Left lung (tissue), 10 donors: ENCODE measurements around the gene TRAPPC11. TPM values are rescaled to one million over a fixed set of nuclear protein-coding genes. Genes with fewer than 3 reads are reported as not detected.

Experiments
- ATAC-seq: fragments of 200-7000 bp; cut with Tn5 transposase; one replicate; pipeline ENCODE4 v1.9.1; 2020; ENCODE audit warnings: moderate library complexity
- DNase-seq, 4 donors: peaks; one replicate each; pipeline ENCODE4 v3.0.0-alpha.2; 2013 to 2020
- H3K27ac ChIP-seq, 2 donors: fragments of 200-600 bp; sonication (generic) in 1 of 2; one replicate each; pipeline versions ENCODE4 v1.5.0 to v1.8.0; 2020 to 2021
- H3K27me3 ChIP-seq, 2 donors: fragments of 200-600 bp; sonication (generic) in 1 of 2; one replicate each; pipeline versions ENCODE4 v1.5.0 to v1.8.0; 2020 to 2021
- H3K36me3 ChIP-seq, 2 donors: fragments of 200-600 bp; sonication (generic) in 1 of 2; one replicate each; pipeline versions ENCODE4 v1.5.0 to v1.8.0; 2020 to 2021
- H3K4me1 ChIP-seq, 2 donors: fragments of 200-600 bp; one replicate each; pipeline ENCODE4 v1.8.0; 2021
- H3K4me3 ChIP-seq, 2 donors: fragments of 200-600 bp; sonication (generic) in 1 of 2; one replicate each; pipeline versions ENCODE4 v1.5.0 to v1.8.0; 2020 to 2021; ENCODE audit warnings: mild to moderate bottlenecking in 1 of 2
- H3K9me3 ChIP-seq, 2 donors: fragments of 200-600 bp; sonication (generic) in 1 of 2; one replicate each; pipeline versions ENCODE4 v1.5.0 to v1.8.0; 2020 to 2021
- intact Hi-C, 2 donors: fragments of 100-400 bp; cut with DNase I; formaldehyde crosslinking; loops; one replicate each; pipeline versions ENCODE4 v1.11.2 to v1.14.2; 2022
- polyA plus RNA-seq, 6 donors: library from polyadenylated mRNA; unstranded; fragments of 120-200 nt; gene quantifications; one replicate each; pipeline ENCODE4 v1.2.1, GENCODE V29; 2013; ENCODE audit not compliant: insufficient read length in 6 of 6
- total RNA-seq, 2 donors: library from RNA; stranded (reverse); fragmentation: NEBNext Ultra II Directional; extraction: Animal tissue kit (Norgen Biotek cat#: 25700); gene quantifications; one replicate each; pipeline ENCODE4 v1.2.1, GENCODE V29; 2021
- TF ChIP-seq, protein P1 (sequence below), 2 donors: fragments of 200-600 bp; sonication (generic) in 1 of 2; IDR thresholded peaks; one replicate each; pipeline versions ENCODE4 v1.5.0 to v1.8.0; 2021; ENCODE audit warnings: antibody characterized with exemption in 2 of 2
- donor health status: DM: no; HTN: yes; CAD: no.
- donor health status: DM: no; HTN: no; CAD: no.

TRAPPC11 gene
- total and polyA plus RNA-seq, 8 donors: 29.5 to 55.2 (median 49.2) TPM

DNA sequence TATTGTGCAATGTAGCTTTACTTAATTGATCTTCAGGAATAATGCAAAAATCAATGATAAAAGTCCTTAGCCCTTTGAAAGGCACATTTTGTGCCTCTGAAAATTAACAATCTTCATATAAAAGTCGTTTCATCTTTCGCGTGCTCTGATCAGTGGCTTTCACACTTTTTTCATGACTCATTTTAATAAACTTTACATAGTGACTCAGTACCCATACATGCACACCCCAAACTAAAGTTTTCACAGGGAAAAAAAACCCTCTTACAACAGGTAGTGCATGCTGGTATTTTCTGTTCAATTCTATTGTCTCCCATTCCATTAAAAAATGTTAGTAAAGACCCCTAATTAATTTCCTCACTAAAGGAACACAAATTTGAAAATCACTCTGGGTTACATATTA lies 21.6 kb upstream of the TRAPPC11 start:
- TF ChIP-seq, protein P1, sequence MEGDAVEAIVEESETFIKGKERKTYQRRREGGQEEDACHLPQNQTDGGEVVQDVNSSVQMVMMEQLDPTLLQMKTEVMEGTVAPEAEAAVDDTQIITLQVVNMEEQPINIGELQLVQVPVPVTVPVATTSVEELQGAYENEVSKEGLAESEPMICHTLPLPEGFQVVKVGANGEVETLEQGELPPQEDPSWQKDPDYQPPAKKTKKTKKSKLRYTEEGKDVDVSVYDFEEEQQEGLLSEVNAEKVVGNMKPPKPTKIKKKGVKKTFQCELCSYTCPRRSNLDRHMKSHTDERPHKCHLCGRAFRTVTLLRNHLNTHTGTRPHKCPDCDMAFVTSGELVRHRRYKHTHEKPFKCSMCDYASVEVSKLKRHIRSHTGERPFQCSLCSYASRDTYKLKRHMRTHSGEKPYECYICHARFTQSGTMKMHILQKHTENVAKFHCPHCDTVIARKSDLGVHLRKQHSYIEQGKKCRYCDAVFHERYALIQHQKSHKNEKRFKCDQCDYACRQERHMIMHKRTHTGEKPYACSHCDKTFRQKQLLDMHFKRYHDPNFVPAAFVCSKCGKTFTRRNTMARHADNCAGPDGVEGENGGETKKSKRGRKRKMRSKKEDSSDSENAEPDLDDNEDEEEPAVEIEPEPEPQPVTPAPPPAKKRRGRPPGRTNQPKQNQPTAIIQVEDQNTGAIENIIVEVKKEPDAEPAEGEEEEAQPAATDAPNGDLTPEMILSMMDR (IDR thresholded peaks at IDR 0.05): no peak
- no peaks in the 10 kb centered on the region for H3K27me3 ChIP-seq
- no peak overlapping the region for H3K27ac ChIP-seq
- no peaks in the 10 kb centered on the region for H3K9me3 ChIP-seq
- no peak for DNase-seq
- ATAC-seq: peak; percentile 65
- intact Hi-C loops: no loop called here
- no peak overlapping the region for H3K4me3 ChIP-seq
- no peaks in the 10 kb centered on the region for H3K4me1 ChIP-seq
- peaks cover 0 to 11% of the 10 kb centered on the region in 2 donors for H3K36me3 ChIP-seq

DNA sequence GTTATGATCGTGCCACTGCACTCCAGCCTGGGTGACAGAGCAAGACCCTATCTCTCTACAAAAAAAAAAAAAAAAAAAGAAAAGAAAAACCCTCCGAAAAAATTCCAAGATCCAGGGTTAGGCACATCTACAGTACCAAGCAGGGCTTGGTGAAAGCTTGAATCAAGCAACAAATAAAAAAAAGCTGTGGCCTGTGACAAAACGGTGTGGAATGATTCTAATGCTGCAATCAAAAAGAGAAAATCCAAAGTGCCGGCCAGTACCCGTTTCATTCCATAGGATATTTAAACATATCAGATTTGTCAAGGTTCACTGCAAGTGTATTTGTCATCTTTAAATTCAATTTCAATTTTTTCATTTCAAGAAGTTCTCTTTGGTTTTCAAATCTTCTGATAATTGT lies 20.7 kb upstream of the TRAPPC11 start:
- Histone ChIP-seq H3K27me3 (no peaks in the 10 kb centered on the region), H3K27ac (no peak overlapping the region), H3K4me3 (no peak overlapping the region), H3K9me3 (no peaks in the 10 kb centered on the region), H3K4me1 (no peaks in the 10 kb centered on the region), H3K36me3 (peaks cover 0 to 21% of the 10 kb centered on the region in 2 donors)
- DNase-seq: no peak
- ATAC-seq: no peak
- intact Hi-C loops: no loop called here
- TF ChIP-seq, protein P1 (IDR thresholded peaks at IDR 0.05): no peak

DNA sequence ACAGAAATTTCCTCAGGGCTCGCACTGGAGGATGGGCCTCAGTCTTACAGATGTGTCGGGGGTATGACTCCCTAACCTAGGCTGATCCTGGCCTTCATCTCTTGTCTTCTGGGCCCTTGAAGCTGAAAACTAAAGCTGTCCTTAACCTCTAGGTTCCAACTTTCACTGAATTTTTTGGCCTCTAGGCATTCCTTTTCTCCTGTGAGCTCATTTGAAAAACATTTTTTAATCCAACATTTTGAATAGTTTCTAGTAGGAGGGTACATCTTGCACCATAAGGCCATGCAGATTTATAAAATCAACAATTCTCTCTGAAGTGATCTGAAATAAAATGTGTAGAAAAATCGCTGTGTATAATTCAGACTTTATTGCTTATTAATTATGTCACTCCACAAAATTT lies 19.8 kb upstream of the TRAPPC11 start:
- ATAC-seq: no peak
- DNase-seq: no peak
- no peaks in the 10 kb centered on the region for H3K9me3 ChIP-seq
- no peak overlapping the region for H3K4me3 ChIP-seq
- no peak overlapping the region for H3K27ac ChIP-seq
- intact Hi-C loops: no loop called here
- TF ChIP-seq, protein P1 (IDR thresholded peaks at IDR 0.05): no peak
- peaks cover 0 to 29% of the 10 kb centered on the region in 2 donors for H3K36me3 ChIP-seq
- no peaks in the 10 kb centered on the region for H3K27me3 ChIP-seq
- no peaks in the 10 kb centered on the region for H3K4me1 ChIP-seq

DNA sequence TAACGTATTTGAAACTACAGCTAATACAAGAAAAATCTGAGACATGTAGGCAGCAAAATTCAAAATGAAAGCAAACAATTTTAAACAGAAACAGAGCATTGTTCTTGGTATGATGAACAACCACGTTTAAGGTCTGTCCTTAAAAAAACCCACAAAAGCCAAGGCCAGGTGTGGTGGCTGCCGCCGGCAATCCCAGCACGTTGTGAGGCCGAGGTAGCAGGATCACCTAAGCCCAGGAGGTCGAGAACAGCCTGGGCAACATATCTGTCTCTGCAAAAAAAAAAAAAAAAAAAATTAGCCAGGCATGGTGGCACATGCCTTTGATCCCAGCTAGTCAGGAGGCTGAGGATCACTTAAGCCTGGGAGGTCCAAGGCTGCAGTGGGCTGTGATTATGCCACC lies 13.8 kb upstream of the TRAPPC11 start:
- intact Hi-C loops: no loop called here
- Histone ChIP-seq H3K36me3 (peaks cover 0 to 88% of the 10 kb centered on the region in 2 donors), H3K9me3 (no peaks in the 10 kb centered on the region), H3K27me3 (no peaks in the 10 kb centered on the region), H3K27ac (no peak overlapping the region), H3K4me3 (no peak overlapping the region), H3K4me1 (no peaks in the 10 kb centered on the region)
- ATAC-seq (no peak), DNase-seq (no peak)
- TF ChIP-seq, protein P1 (IDR thresholded peaks at IDR 0.05): no peak

DNA sequence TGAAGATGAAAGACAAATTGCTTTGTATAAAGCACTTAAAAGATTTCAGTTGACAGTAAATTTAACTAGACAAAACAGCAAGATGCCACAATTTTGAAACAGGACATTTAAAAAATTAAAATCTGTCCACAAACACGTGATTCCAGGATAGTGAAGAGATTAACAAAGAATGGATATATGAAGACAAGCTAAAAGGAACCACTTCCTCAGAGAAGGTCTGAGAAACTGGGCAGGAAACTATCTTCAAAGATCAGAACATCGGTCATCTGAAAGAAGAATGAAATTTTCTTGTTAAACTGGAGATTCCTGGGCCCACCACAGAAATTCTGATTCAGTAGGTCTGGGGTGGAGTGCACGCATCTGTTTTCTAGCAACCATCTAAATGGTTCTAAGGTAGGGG lies 1.5 kb upstream of the TRAPPC11 start:
- DNase-seq (no peak), ATAC-seq (no peak)
- TF ChIP-seq, protein P1 (IDR thresholded peaks at IDR 0.05): no peak
- peak overlapping the region; percentile 63 to 74 for H3K4me3 ChIP-seq
- peaks cover 0 to 21% of the 10 kb centered on the region in 2 donors for H3K36me3 ChIP-seq
- H3K27ac ChIP-seq: no peak overlapping the region
- no peaks in the 10 kb centered on the region for H3K27me3 ChIP-seq
- intact Hi-C loops: no loop called here
- peaks cover 7 to 35% of the 10 kb centered on the region in 2 donors for H3K4me1 ChIP-seq
- H3K9me3 ChIP-seq: no peaks in the 10 kb centered on the region
